A673 (cell line): ENCODE results near the gene PAN2.

Source experiments
- CTCF ChIP-seq: fragments of 300-800, 200-600 bp; sonication (generic); conservative IDR thresholded peaks from 2 replicates; pipeline ENCODE4 v1.5.1; 2017; ENCODE audit warnings: low read depth, mild to moderate bottlenecking, antibody characterized with exemption, low read length, moderate library complexity, mixed read lengths
- EZH2 ChIP-seq: fragments of 200-600 bp; sonication (generic); IDR thresholded peaks from 2 replicates; pipeline ENCODE4 v1.6.1; 2017; ENCODE audit warnings: borderline replicate concordance, low read depth, mild to moderate bottlenecking, mixed read lengths, antibody characterized with exemption, low read length; ENCODE audit not compliant: poor library complexity, severe bottlenecking

GRCh38 chr12:56297400-56297799 lies 36.4 kb downstream of the PAN2 start:
- TF ChIP-seq CTCF (no peak), EZH2 (no peak)
